Ishikawa (cell line): ENCODE data around the gene THYN1.
A peak's percentile ranks its signal among the peaks of the same experiment; 100 is the strongest.

Source experiments
- CEBPB ChIP-seq: IDR thresholded peaks from 2 replicates; pipeline ENCODE4 v1.6.1; 2012
- CREB1 ChIP-seq: IDR thresholded peaks from 2 replicates; pipeline ENCODE4 v1.6.1; 2012; ENCODE audit warnings: low read depth
- EGR1 ChIP-seq: IDR thresholded peaks from 2 replicates; pipeline ENCODE4 v1.6.1; 2012
- EP300 ChIP-seq: IDR thresholded peaks from 2 replicates; pipeline ENCODE4 v1.6.1; 2012; ENCODE audit warnings: borderline replicate concordance
- FOXM1 ChIP-seq: IDR thresholded peaks from 2 replicates; pipeline ENCODE4 v1.6.1; 2012; ENCODE audit warnings: low read depth, borderline replicate concordance
- MAX ChIP-seq: IDR thresholded peaks from 2 replicates; pipeline ENCODE4 v1.6.1; 2012
- NFIC ChIP-seq: IDR thresholded peaks from 2 replicates; pipeline ENCODE4 v1.6.1; 2012
- RAD21 ChIP-seq: IDR thresholded peaks from 2 replicates; pipeline ENCODE4 v1.6.1; 2012; ENCODE audit warnings: low read depth
- REST ChIP-seq: IDR thresholded peaks from 2 replicates; pipeline ENCODE4 v1.6.1; 2012; ENCODE audit warnings: low read depth, mild to moderate bottlenecking
- TAF1 ChIP-seq: IDR thresholded peaks from 2 replicates; pipeline ENCODE4 v1.6.1; 2012; ENCODE audit warnings: low read depth, mild to moderate bottlenecking
- TCF12 ChIP-seq: IDR thresholded peaks from 2 replicates; pipeline ENCODE4 v1.6.1; 2012; ENCODE audit warnings: low read depth
- TEAD4 ChIP-seq: IDR thresholded peaks from 2 replicates; pipeline ENCODE4 v1.6.1; 2012
- USF1 ChIP-seq: IDR thresholded peaks from 2 replicates; pipeline ENCODE4 v1.6.1; 2012
- YY1 ChIP-seq: IDR thresholded peaks from 2 replicates; pipeline ENCODE4 v1.6.1; 2012; ENCODE audit warnings: low read depth
- ZBTB7A ChIP-seq: IDR thresholded peaks from 2 replicates; pipeline ENCODE4 v1.6.1; 2012; ENCODE audit warnings: low read depth

Gene THYN1

GRCh38 chr11:134266841-134267251 is 13.7 kb upstream of the THYN1 start:
- TF ChIP-seq MAX (no peak), EGR1 (no peak), YY1 (no peak), ZBTB7A (no peak), CREB1 (no peak), CEBPB (no peak)

- TF ChIP-seq EP300 = no peak
- no peak for TF ChIP-seq USF1
- TF ChIP-seq RAD21 = no peak
- no peak for TF ChIP-seq TEAD4
- TF ChIP-seq CEBPB = no peak
- no peak for TF ChIP-seq EGR1
- no peak for TF ChIP-seq TAF1
- no peak for TF ChIP-seq ZBTB7A
- TF ChIP-seq FOXM1 = no peak
- no peak for TF ChIP-seq YY1
- TF ChIP-seq REST = no peak
- TF ChIP-seq TCF12 = no peak
- no peak for TF ChIP-seq CREB1
Measured at GRCh38 chr11:134266440-134266839, 13.3 kb upstream of the THYN1 start.

- TF ChIP-seq EP300 (no peak), TCF12 (no peak), RAD21 (no peak)
Measured at GRCh38 chr11:134264966-134265764, 12.0 kb upstream of the THYN1 start.

GRCh38 chr11:134261626-134262488 is 8.7 kb upstream of the THYN1 start:
- TF ChIP-seq CREB1 (no peak), RAD21 (peak; percentile 47)

- TF ChIP-seq ZBTB7A (no peak), RAD21 (no peak), TAF1 (no peak), TEAD4 (no peak), REST (no peak), CEBPB (no peak), FOXM1 (no peak), USF1 (no peak), TCF12 (no peak), NFIC (no peak), MAX (no peak), EP300 (no peak), YY1 (no peak), EGR1 (no peak), CREB1 (no peak)
Measured at GRCh38 chr11:134260983-134261382, 7.8 kb upstream of the THYN1 start.

GRCh38 chr11:134260503-134260902 is 7.4 kb upstream of the THYN1 start:
- TF ChIP-seq TAF1 (no peak), CREB1 (no peak), FOXM1 (no peak)
